Measurements from ENCODE around the gene DCTN1.

The DCTN1 gene

DNA sequence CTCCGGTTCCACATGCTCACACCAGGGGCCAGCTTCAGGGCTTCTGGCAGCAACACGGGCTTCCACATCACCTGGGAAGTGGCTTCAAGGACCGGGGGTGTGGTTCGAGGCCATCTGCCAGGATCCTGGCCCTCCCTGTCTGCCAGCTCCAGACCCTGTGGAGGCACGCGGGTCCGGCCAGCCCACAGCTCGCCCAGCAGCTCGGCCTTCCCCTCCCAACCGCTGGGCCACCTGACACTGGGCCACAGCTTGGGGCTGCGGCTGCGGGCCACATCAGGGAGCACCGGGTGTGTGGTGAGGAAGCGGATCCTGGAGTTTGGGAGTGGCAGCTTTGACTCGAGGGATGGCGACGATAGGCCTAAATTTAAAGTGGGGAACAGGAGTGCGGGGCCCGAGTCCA is 34.3 kb upstream of the DCTN1 start:
- H3K4me3 ChIP-seq (ENCODE audit: low read depth, low read length), result no peak overlapping the region

DNA sequence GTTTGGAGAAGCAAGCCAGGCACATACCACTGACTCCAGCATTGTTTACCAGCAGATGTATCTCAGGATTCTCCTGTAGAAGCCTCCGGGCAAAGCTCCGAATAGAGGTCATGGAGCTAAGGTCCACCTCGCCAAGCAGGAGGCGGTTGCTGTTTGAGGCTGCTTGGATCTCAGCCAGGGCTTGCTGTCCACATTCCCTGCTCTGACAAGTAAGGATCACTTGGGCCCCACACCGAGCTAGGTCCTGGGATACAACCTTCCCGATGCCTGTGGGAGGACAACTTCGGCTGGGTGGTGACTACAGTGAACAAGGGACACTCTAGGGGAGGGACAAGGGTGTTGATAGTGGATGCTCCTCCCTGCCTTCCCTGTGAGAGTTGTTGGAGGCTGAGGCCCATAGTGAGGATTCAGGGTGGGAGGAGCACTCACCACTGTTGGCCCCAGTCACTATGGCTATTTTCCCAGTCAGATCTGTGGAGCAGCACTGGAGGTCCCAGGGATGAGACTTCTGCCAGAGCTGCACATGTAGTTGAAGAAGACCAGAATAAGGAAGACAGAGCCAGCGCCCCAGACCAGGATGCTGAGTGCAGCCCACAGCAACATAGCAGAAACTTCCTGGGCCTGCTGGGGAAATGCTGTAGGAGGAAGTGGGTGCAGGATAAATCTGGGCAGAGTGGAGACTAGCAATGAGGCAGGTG is 33.0 kb upstream of the DCTN1 start:
- H3K4me3 ChIP-seq (ENCODE audit: low read depth, low read length), result no peak overlapping the region

DNA sequence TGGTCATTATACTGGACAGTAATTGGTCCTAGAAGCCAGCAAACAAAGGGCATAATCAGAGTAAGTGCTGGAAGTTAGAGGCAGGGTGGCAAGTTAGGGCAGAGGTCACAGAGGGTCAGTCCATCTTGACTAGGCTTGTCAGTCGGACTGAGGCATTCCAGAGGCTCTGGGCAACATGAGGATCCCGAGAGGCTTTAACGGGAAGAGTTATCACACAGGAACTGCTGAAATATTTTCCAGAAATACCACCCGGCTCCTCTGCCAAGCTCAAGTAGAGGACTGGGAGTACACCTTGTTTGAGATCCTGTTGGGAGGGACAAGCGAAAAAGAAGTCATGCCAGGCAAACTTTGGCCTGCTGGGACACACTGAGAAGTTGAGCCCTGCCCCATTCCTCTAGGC is 27.6 kb upstream of the DCTN1 start:
- H3K4me3 ChIP-seq (ENCODE audit: low read depth, low read length), result no peak overlapping the region

DNA sequence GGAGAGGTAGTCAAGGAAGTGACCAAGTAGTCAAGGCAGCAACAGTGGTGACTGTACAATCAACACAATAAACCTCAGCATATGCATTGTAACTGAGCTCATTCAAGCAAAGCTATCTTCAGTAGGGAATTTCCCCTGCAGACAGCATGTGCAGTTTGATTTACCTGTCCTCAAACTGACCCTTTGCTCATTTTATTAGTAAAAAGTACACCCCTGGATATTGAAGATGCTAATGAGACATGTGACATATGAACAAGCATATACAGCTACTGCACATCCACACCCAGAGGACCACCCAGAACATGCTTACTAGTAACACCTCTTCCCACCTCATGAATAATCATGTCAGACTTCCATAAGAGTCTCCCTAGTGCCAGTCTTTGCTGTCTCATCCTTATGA is 25.9 kb upstream of the DCTN1 start:
- no peak overlapping the region for H3K4me3 ChIP-seq (ENCODE audit: low read depth, low read length)

DNA sequence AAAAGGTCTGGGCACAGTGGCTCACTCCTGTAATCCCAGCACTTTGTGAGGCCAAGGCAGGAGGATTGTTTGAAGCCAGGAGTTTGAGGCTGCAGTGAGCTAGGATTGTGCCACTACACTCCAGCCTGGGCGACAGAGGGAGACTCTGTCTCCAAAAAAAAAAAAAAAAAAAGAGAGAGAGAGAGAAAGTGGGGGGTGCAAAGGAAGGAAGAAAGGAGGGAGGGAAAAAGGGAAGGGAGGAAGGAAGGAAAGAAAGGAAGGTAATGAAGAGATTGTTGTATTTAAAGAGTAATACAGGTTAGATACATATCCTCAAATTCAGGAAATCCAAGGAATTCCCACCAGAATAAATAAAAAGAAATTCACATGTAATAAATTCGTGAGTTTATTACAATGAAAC is 21.8 kb upstream of the DCTN1 start:
- H3K4me3 ChIP-seq (ENCODE audit: low read depth, low read length), result no peak overlapping the region

DNA sequence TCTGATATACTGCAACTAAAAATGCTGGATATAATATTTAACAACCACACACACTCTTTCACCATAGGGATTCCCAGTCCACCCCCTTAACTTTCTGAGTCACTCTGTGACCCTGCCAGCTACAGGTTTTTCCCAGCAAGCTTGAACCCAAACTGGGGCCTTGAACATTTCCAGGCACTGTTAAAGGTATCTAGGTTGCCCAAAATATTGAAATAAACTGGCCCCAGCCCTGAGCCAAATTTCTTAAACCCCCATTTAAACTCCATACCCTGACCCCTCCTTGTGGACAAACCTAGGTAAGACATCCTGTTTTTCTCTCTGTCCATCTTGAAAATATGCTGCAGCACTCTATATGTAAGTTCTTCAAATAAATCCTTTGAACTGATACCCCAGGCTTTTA is 19.7 kb upstream of the DCTN1 start:
- H3K4me3 ChIP-seq (ENCODE audit: low read depth, low read length), result no peak overlapping the region

DNA sequence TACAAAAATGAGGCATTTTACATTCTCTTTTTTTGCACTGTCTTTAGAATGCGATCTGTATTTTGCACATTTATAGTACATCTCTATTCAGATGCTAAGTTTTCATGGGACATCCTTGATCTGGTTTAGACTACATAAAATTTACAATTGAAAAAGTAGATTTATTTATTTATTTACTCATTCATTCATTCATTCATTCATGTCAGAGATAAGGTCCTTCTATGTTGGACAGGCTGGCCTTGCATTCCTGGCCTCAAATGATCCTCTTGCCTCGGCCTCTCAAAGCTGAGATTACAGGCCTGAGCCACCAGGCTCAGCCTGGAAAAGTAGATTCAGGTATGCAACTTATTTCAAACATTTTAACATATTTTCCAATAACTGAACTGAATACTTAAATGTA is 16.0 kb upstream of the DCTN1 start:
- H3K4me3 ChIP-seq (ENCODE audit: low read depth, low read length), result no peak overlapping the region

DNA sequence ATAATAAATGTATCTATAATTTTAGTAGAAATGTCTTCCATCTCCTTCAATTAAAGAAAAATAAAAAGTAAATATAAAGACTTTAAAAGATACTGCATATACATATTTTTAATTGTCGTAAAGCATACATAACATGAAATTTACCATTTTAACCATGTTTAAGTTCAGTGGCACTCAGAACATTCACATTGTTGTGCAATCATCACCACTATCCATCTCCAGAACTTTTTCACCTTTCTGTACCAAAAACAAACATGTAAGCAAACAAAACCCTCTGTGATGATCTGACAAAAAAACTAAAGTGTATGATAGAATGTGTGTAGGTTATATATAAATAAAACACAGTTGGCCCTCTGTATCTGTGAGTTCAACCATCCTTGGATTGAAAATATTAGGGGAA is 13.4 kb upstream of the DCTN1 start:
- H3K4me3 ChIP-seq (ENCODE audit: low read depth, low read length), result no peak overlapping the region

DNA sequence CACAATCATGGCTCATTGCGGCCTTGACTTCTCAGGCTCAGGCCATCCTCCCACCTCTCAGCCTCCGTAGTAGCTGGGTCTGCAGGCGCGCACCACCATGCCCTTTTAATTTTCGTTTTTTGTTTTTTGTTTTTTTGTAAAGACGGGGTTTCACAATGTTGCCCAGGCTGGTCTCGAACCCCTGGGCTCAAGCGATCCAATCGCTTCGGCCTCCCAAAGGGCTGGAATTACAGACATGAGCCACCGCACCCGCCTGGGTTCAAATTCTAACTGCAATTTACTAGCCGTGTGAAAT is 12.3 kb upstream of the DCTN1 start:
- H3K4me3 ChIP-seq (ENCODE audit: low read depth, low read length), result peak overlapping the region; percentile 87

DNA sequence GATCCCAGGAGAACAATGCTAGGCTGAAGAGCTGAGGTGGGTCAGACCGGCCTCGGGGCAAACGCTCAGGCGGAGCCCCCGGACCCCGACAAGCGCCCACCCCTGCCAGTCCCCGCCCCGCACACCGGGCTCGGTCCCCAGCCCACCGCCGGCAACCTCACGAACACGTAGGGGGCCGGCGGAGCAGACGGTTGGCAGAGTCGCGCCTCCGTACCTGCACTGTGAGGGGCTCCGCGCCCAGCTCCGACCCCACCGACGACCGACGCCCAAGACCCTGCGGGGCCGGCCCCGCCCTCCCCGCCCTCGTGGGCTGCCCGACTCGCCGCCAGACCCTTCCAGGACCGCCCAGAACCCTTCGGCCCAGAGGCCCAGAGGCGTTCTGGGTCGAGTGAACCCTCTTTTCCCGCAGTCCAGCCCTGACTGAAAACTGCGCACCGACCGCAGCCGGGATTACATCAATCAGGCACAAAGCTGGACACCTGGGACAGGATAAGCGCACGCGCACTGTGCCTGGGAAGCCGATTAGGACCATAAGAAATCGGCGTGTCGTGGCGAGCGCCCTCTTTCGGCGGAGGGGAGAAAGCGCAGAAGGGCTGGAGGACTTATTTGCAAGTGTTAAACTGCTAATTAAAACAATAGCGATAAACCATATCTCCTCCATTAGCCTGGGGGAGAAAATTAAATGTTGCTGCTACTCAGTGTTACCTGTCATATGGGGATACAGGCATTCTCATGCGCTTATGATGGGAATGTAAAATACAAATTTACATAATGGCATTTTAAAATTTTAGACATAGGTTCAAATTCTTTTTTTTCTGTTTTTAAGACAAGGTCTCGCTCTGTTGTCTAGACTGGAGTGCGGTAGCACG is 11.7 kb upstream of the DCTN1 start:
- peak overlapping the region; percentile 87 for H3K4me3 ChIP-seq (ENCODE audit: low read depth, low read length)

DNA sequence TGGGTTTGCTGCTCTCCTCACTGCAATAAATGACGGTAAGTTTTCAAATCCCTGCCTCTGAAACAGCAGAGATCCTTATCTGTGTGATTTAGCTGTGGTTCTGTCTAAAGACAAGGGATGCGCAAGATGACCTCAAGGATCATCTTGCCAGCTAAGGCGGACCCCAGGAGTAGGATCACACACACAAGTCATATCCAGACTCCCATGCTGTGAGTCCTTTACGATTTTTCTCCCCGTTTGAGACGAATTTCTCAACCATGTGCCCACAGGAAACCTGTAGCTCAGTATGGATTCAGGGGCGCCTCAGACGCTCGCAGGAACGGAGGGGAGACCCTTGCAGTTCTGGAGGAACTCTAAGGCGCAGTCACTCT is 11.1 kb upstream of the DCTN1 start:
- H3K4me3 ChIP-seq (ENCODE audit: low read depth, low read length), result peak overlapping the region; percentile 87

DNA sequence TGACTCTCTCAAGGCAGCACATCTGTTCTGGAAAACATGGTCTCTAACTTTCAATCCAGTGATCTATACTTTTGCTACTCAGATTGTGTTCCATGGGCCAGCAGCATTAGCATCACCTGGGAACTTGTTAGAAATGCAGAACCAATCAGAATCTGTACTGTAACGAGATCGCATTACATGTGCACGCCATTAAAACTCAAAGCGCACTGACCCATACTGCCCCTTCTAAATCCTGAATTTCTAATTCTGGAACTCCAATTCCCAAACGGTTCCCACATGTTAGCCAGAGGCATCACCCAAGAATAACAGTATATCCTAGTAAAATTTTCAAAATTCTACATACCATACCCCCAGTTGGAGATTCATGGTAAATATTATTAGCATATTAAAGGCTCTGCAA is 10.5 kb upstream of the DCTN1 start:
- H3K4me3 ChIP-seq (ENCODE audit: low read depth, low read length), result peak overlapping the region; percentile 87

DNA sequence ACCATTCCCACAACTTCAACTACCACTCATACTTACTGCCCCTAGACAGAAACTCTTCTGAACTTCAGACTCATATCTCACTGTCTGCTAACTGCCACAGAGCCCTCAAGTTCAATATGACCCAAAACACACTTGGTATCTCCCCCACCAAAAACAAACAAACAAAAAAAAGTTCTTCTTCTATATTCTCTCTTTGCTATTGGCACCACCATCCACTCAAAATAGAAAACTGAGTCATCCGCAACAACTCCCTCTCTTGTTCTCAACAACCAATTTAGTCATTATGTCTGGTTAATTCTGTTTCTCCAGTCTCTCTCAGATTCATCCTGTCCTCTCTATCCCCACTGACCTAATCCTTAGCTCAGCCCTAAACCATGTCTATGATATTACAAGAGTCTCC is 7.2 kb upstream of the DCTN1 start:
- H3K4me3 ChIP-seq (ENCODE audit: low read depth, low read length), result no peak overlapping the region

DNA sequence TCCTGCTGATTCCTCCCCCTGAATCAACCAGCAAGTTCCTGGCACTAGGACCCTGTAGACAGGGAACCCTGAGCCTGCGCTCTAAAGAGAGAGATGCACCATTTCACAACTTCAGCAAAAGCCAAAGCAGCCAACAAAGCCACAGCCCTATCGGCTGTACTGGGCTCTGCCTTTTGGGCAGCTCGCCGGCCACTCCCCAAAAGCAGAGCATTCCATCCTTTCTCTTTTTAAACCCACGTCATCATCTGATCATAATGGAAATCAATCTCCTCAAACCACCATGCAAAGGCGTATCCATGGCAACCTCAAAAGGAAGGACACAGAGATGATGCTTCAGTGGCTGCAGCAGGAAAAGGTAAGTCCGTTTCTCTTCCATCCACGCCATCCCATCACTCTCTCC is 5.3 kb upstream of the DCTN1 start:
- no peak overlapping the region for H3K4me3 ChIP-seq (ENCODE audit: low read depth, low read length)

DNA sequence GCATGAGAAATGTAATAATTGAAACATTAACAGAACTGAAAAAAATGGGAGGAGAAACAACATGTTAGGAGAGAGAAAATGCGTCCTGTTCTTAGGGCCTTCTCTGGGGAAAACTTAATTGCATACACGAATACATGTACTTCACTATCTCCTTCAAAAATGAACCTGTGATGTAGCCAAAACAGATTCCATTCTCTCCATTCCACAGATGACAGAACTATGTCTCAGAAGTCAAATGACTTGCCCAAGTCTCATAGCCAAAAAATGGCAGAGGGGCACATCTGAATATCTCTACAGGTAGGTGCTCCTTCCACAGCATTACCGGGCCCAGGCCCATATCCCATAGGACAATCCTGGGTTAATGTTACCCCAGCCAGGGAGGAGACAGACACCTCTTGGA is 3.9 kb upstream of the DCTN1 start:
- H3K4me3 ChIP-seq (ENCODE audit: low read depth, low read length), result no peak overlapping the region

DNA sequence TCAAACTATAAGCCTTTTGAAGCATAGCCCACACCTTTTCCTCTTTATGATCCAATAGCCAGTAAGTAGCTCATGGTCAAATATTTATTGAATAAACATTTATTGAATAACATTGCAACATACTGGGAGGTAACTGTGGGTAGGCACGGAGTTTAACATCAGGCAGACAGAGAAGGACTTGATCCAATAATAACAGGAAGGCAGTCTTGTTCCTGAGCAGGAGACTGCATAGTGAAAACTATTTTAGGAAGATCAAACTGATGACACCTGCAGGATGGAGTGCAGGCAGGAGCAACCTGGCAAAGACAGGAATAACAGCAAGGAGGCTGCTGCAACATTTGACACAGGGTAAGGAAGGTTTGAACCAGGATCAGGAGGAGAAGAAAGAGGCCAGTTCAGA is 3.1 kb upstream of the DCTN1 start:
- no peak overlapping the region for H3K4me3 ChIP-seq (ENCODE audit: low read depth, low read length)

DNA sequence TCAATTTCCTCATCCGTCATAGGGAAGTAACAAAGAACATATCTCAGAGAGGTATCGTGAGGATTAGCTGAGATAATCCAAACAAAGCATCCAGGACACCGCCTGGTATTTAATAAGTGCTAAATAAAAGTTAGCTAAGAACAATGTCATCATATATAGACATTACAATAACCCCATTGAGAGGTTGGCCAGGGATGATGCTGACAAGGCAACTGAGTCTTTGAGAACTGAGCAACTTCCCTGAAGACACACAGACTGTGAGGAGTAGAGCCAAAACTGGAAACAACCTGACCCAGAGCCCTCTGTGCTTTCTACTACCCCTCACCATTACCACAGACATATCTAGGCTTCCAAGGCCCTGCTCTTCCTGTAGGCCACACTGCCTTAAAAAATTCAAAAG is 1.6 kb upstream of the DCTN1 start:
- no peak overlapping the region for H3K4me3 ChIP-seq (ENCODE audit: low read depth, low read length)

DNA sequence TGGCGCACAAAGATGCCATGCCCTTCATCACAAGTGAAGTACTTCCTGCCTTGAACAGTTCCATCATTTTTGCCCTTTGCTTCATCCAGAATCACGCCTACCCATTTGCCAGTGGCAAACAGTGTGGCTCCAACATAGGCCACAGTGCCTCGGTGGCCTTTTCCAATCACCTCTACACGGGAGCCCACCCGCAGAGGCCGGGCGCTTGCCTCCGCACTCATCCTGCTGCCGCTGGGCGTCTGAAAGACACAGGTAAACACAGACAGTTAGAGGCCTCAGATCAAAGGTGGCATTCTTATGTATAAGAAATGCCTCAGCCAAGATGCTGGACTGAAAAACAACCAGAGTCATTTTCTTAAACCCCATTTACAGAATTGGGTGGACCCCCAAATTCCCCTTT is 2.1 kb downstream of the DCTN1 start:
- no peak overlapping the region for H3K4me3 ChIP-seq (ENCODE audit: low read depth, low read length)

DNA sequence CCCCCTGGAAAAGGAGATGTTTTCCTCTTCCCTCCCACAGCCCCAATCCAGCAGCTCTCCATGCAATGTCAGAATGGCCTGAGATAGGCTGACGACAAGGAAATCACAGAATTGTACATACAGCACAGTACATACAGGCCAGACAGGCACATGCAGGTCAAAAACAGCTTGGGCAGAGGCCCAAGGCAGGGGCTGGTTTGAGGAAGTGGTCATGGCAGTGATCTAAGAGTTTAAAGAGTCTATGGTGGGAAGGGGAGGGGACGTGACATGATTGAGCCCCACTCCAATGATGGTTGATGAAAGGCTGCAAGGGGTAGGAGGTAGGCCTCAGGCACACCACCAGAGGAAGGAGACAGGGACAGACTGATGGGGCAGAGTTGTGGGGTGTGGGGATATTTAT is 4.3 kb downstream of the DCTN1 start:
- no peak overlapping the region for H3K4me3 ChIP-seq (ENCODE audit: low read depth, low read length)

DNA sequence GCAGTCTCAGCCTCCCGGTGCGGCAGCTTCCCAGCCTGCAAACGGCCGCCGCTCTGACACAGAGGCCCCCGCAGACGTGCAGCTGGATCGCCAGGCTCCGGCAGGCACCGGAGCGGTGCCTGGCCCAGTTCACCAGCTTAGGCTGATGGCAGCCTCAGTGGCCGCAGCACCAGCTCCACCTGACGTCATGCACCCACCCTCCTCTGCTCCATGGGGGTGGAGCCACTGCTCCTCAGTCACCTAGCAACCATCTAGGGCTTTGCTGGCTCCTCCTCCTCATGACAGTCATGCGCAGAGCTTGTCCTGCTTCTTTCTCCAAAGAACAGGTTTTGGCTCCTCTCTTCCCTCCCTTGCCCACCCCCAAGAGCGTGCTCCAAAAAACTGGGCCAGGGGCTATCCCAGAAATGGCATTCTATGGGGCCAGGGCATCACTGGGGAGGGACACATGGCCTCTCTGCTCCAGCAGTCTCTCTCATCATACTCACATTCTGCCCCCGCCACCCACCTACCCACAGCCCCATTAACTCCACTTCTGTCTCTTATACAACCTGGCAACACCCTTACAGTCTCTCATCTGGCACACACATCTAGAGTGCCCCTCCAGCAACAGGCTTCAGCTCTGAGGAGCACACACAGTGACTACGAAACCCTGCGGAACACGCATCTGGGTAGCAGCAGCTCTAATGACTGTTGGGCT is 5.5 kb downstream of the DCTN1 start:
- peak overlapping the region; percentile 40 for H3K4me3 ChIP-seq (ENCODE audit: low read depth, low read length)

DNA sequence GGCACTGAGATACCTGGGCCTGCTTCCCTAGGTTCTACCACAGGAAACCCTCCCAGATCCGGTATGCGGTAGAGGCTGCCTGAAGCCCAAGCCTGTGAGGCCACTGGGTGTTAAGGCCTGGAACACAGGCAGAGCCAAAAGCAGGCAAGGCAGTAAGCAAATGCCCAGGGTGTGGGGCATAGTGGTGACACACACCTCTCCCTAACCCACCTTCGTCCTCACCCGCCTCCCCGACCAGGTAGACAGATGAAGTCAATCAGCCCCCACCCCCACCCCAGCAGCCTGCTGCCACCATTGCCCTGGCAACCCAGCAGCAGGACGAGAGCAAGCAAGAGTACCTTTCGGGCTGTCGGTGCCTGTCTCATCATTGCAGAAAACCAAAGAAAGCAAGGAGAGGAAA is 6.1 kb downstream of the DCTN1 start:
- H3K4me3 ChIP-seq (ENCODE audit: low read depth, low read length), result peak overlapping the region; percentile 40

DNA sequence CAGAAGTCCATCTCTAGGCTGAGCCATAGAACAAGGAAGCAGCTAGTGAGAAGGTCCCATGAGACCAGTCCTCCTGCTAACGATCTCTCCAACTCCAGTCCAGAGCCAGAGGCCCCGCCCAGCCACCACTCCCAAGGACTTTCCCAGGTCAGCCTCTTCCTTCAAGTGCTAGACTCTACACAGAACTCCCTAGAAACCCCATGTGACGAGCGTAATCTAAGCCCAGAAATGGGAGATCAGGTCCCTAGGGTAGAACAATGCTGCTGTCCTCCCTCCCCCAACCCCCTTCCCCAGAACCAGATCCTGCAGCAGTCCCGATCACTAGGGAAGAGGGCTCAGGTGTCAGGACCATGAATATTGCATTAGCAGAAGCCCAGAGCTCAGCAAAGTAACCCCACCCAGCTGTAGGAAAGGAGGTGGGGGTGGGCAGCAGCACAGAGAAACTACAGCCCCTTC is 6.9 kb downstream of the DCTN1 start:
- no peak overlapping the region for H3K4me3 ChIP-seq (ENCODE audit: low read depth, low read length)
